Osteocyte (in vitro differentiated cells): ENCODE data around the gene CARMIL1. TPM values are rescaled to one million over a fixed set of nuclear protein-coding genes. Genes with fewer than 3 reads are reported as not detected.

ENCODE experiments used
- DNase-seq: peaks from one replicate; pipeline ENCODE4 v3.0.0; 2021; ENCODE audit warnings: mixed read lengths; ENCODE audit not compliant: unreplicated experiment; ENCODE audit errors: extremely low spot score
- H3K27ac Mint-ChIP-seq: one replicate; pipeline ENCODE4 v1.8.0; 2021; ENCODE audit warnings: mild to moderate bottlenecking, mixed read lengths; ENCODE audit not compliant: unreplicated experiment
- H3K27me3 Mint-ChIP-seq: one replicate; pipeline ENCODE4 v1.8.0; 2021; ENCODE audit warnings: mixed read lengths; ENCODE audit not compliant: unreplicated experiment
- H3K36me3 Mint-ChIP-seq: one replicate; pipeline ENCODE4 v1.8.0; 2021; ENCODE audit warnings: mixed read lengths; ENCODE audit not compliant: unreplicated experiment
- H3K4me1 Mint-ChIP-seq: one replicate; pipeline ENCODE4 v1.8.0; 2021; ENCODE audit warnings: mixed read lengths; ENCODE audit not compliant: unreplicated experiment
- H3K4me3 Mint-ChIP-seq: one replicate; pipeline ENCODE4 v1.8.0; 2021; ENCODE audit warnings: mild to moderate bottlenecking, moderate library complexity, mixed read lengths; ENCODE audit not compliant: unreplicated experiment
- H3K9me3 Mint-ChIP-seq: one replicate; pipeline ENCODE4 v1.8.0; 2021; ENCODE audit warnings: mixed read lengths; ENCODE audit not compliant: unreplicated experiment
- total RNA-seq: library from RNA; stranded (reverse); gene quantifications from 2 replicates; pipeline ENCODE4 v1.2.1, GENCODE V29; 2021
- TF ChIP-seq, protein P1 (sequence below): fragments of 200-600 bp; sonication (generic); IDR thresholded peaks from 2 replicates; pipeline ENCODE4 v1.5.0; 2021; ENCODE audit warnings: antibody characterized with exemption, mild to moderate bottlenecking, moderate library complexity

The CARMIL1 gene
- total RNA-seq, 1 donor from 2014 or later: 14.9 TPM

- H3K27ac Mint-ChIP-seq: no peak overlapping the region
- H3K4me1 Mint-ChIP-seq: peaks cover 35% of the 10 kb centered on the region
- TF ChIP-seq, protein P1, sequence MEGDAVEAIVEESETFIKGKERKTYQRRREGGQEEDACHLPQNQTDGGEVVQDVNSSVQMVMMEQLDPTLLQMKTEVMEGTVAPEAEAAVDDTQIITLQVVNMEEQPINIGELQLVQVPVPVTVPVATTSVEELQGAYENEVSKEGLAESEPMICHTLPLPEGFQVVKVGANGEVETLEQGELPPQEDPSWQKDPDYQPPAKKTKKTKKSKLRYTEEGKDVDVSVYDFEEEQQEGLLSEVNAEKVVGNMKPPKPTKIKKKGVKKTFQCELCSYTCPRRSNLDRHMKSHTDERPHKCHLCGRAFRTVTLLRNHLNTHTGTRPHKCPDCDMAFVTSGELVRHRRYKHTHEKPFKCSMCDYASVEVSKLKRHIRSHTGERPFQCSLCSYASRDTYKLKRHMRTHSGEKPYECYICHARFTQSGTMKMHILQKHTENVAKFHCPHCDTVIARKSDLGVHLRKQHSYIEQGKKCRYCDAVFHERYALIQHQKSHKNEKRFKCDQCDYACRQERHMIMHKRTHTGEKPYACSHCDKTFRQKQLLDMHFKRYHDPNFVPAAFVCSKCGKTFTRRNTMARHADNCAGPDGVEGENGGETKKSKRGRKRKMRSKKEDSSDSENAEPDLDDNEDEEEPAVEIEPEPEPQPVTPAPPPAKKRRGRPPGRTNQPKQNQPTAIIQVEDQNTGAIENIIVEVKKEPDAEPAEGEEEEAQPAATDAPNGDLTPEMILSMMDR: no peak
- no peaks in the 10 kb centered on the region for H3K9me3 Mint-ChIP-seq
- DNase-seq: no peak
- no peak overlapping the region for H3K4me3 Mint-ChIP-seq
- no peaks in the 10 kb centered on the region for H3K36me3 Mint-ChIP-seq
- no peaks in the 10 kb centered on the region for H3K27me3 Mint-ChIP-seq
These were observed 37.5 kb downstream of the CARMIL1 start for GRCh38 chr6:25316626-25317025.

DNA sequence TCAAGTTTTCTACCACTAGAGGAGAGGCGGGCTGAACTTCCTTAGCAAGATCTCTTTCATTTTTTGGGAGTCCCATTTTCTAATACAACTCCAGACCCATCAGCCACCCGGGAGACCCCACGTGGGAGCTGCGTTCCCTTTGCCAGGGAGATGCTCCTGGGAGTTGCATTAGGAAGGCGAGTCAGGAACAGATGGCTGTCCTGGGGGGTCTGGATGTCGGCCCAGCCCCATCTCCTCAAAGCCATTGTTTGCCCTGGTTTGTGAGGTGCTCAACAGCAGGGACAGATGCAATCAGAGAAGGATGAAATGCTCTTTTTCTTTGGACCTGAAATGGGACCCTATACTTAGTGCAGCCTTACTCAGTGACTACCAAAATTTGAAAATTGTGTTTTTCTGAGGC lies 39.4 kb downstream of the CARMIL1 start:
- Mint-ChIP-seq H3K27me3 (no peaks in the 10 kb centered on the region), H3K9me3 (no peaks in the 10 kb centered on the region), H3K27ac (no peak overlapping the region), H3K36me3 (no peaks in the 10 kb centered on the region), H3K4me1 (peaks cover 16% of the 10 kb centered on the region), H3K4me3 (no peak overlapping the region)
- TF ChIP-seq, protein P1: no peak
- no peak for DNase-seq

- DNase-seq: no peak
- Mint-ChIP-seq H3K4me1 (peaks cover 28% of the 10 kb centered on the region), H3K9me3 (no peaks in the 10 kb centered on the region), H3K4me3 (no peak overlapping the region), H3K27ac (no peak overlapping the region), H3K27me3 (no peaks in the 10 kb centered on the region), H3K36me3 (no peaks in the 10 kb centered on the region)
- TF ChIP-seq, protein P1: no peak
These were observed 41.3 kb downstream of the CARMIL1 start for GRCh38 chr6:25320459-25320858.

- Mint-ChIP-seq H3K9me3 (no peaks in the 10 kb centered on the region), H3K36me3 (no peaks in the 10 kb centered on the region), H3K27ac (no peak overlapping the region), H3K27me3 (no peaks in the 10 kb centered on the region), H3K4me3 (no peak overlapping the region), H3K4me1 (peaks cover 28% of the 10 kb centered on the region)
- TF ChIP-seq, protein P1: no peak
- no peak for DNase-seq
These were observed 43.5 kb downstream of the CARMIL1 start for GRCh38 chr6:25322692-25323091.

GRCh38 chr6:25324066-25324762 lies 45.0 kb downstream of the CARMIL1 start:
- Mint-ChIP-seq H3K9me3 (no peaks in the 10 kb centered on the region), H3K36me3 (no peaks in the 10 kb centered on the region), H3K4me1 (peaks cover 28% of the 10 kb centered on the region), H3K4me3 (no peak overlapping the region), H3K27ac (peak overlapping the region; percentile 80), H3K27me3 (no peaks in the 10 kb centered on the region)
- TF ChIP-seq, protein P1: no peak
- no peak for DNase-seq
